Prostate gland (tissue), 2 donors: ENCODE results near the gene ZNF628. TPM values are rescaled to one million over a fixed set of nuclear protein-coding genes. Genes with fewer than 3 reads are reported as not detected.

Source experiments
- DNase-seq: peaks from one replicate; pipeline ENCODE4 v3.0.0-alpha.2; 2019; ENCODE audit warnings: low spot score
- H3K27ac ChIP-seq, 2 donors: fragments of 200-600 bp; sonication (generic); 2 replicates each; pipeline ENCODE4 v1.5.1; 2017 to 2019
- H3K27me3 ChIP-seq: fragments of 200-600 bp; sonication (generic); replicated peaks from 2 replicates; pipeline ENCODE4 v1.5.1; 2019; ENCODE audit not compliant: insufficient read depth
- H3K36me3 ChIP-seq, 2 donors: fragments of 200-600 bp; sonication (generic); 1 replicate in 1 of 2; 2 replicates in 1 of 2; pipeline versions ENCODE4 v1.5.1 to v1.8.1; 2017 to 2019
- H3K4me1 ChIP-seq: fragments of 200-600 bp; sonication (generic); replicated peaks from 2 replicates; pipeline ENCODE4 v1.5.1; 2019
- H3K4me3 ChIP-seq, 2 donors: fragments of 200-600 bp; sonication (generic); 2 replicates each; pipeline ENCODE4 v1.5.1; 2017 to 2019
- H3K9me3 ChIP-seq: fragments of 200-600 bp; sonication (generic); 2 replicates; pipeline ENCODE4 v1.5.1; 2017
- POLR2A ChIP-seq: fragments of 450-650 bp; IDR thresholded peaks from one replicate; pipeline ENCODE4 v1.6.1; 2016; ENCODE audit warnings: antibody characterized with exemption, mild to moderate bottlenecking
- POLR2AphosphoS5 ChIP-seq: sonication (generic); formaldehyde crosslinking; IDR thresholded peaks from one replicate; pipeline ENCODE4 v1.6.1; 2017; ENCODE audit warnings: antibody characterized with exemption
- WGBS: methylation state at CpG from one replicate; pipeline ENCODE4 v1.1.5; 2018; 5-methylcytosine and 5-hydroxymethylcytosine counted together
- intact Hi-C: fragments of 100-400 bp; cut with DNase I; formaldehyde crosslinking; loops from one replicate; pipeline ENCODE4 v1.14.2; 2022
- total RNA-seq, 2 donors: library from RNA; depleted of rRNA; stranded (reverse); fragments of >200 nt; gene quantifications; one replicate each; pipeline ENCODE4 v1.1.0, GENCODE V29; 2016
- TF ChIP-seq, protein P1 (sequence below), 4 experiments: fragments of 200-600 bp in 2 of 4; fragments of 450-650 bp in 2 of 4; sonication (generic) in 2 of 4; IDR thresholded peaks; 1 replicate in 3 of 4; 2 replicates in 1 of 4; pipeline ENCODE4 v1.5.1; 2016 to 2019; ENCODE audit warnings: antibody characterized with exemption in 4 of 4, mild to moderate bottlenecking in 2 of 4, moderate library complexity in 2 of 4

The ZNF628 gene
- total RNA-seq, 2 donors from 2014 or later = 10.9 to 66.4 TPM

DNA sequence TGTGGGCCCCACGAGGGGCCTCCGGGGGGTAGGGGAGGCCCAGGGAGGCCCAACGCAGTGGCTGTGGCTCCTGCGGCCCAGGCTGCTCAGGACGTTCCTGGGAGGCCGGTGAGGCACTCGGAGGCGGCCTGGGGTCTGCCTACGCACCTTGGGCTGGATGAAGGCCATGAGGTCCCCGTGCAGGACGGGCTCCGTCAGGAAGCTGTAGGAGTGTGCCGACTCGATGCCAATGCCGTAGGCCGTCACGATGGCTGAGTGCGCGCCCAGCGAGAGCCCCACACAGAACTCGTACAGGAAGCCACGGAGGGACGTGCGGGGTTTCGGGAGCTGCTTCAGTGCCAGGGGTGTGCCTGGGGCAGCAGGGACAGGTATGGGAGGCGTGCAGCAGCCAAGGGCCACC, 54.6 kb downstream of the ZNF628 start:
- no peak overlapping the region for H3K4me3 ChIP-seq
- intact Hi-C loops = no loop called here
- H3K27me3 ChIP-seq = no peaks in the 10 kb centered on the region
- no peak overlapping the region for H3K27ac ChIP-seq
- H3K9me3 ChIP-seq = no peaks in the 10 kb centered on the region
- H3K4me1 ChIP-seq = peaks cover 5% of the 10 kb centered on the region
- TF ChIP-seq, protein P1, sequence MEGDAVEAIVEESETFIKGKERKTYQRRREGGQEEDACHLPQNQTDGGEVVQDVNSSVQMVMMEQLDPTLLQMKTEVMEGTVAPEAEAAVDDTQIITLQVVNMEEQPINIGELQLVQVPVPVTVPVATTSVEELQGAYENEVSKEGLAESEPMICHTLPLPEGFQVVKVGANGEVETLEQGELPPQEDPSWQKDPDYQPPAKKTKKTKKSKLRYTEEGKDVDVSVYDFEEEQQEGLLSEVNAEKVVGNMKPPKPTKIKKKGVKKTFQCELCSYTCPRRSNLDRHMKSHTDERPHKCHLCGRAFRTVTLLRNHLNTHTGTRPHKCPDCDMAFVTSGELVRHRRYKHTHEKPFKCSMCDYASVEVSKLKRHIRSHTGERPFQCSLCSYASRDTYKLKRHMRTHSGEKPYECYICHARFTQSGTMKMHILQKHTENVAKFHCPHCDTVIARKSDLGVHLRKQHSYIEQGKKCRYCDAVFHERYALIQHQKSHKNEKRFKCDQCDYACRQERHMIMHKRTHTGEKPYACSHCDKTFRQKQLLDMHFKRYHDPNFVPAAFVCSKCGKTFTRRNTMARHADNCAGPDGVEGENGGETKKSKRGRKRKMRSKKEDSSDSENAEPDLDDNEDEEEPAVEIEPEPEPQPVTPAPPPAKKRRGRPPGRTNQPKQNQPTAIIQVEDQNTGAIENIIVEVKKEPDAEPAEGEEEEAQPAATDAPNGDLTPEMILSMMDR (IDR thresholded peaks at IDR 0.05) = no peak
- TF ChIP-seq POLR2A (no peak), POLR2AphosphoS5 (no peak)
- WGBS = 91% methylated on average over 26 of the region's 26 CpGs
- H3K36me3 ChIP-seq = no peaks in the 10 kb centered on the region
- DNase-seq = no peak

Other genes starting within 250 kb of the ZNF628 start
- gene TMEM86B, start 247.9 kb upstream of the ZNF628 start, total RNA-seq = 10 to 100 TPM in 1 of 2 donors, 1 to 10 TPM in 1; 1.5 to 10.8 TPM
- 100 to 1,000 TPM in 1 of 2 donors, 10 to 100 TPM in 1; 49.5 to 112 TPM for gene PPP6R1, start 217.6 kb upstream of the ZNF628 start, total RNA-seq
- 10 to 100 TPM; 33.6 to 36.0 TPM for gene HSPBP1, start 196.5 kb upstream of the ZNF628 start, total RNA-seq
- gene BRSK1, start 192.6 kb upstream of the ZNF628 start, total RNA-seq = 10 to 100 TPM in 1 of 2 donors, 1 to 10 TPM in 1; 1.4 to 10.9 TPM
- gene TMEM150B, start 151.3 kb upstream of the ZNF628 start, total RNA-seq = not detected
- 10 to 100 TPM; 17.8 to 32.3 TPM for gene KMT5C, start 136.7 kb upstream of the ZNF628 start, total RNA-seq
- gene COX6B2, start 121.9 kb upstream of the ZNF628 start, total RNA-seq = 10 to 100 TPM in 1 of 2 donors, not detected in 1; 10.2 TPM
- 1 to 10 TPM in 1 of 2 donors, not detected in 1; 1.5 TPM for gene GARIN5B, start 113.4 kb upstream of the ZNF628 start, total RNA-seq
- 1 to 10 TPM in 1 of 2 donors, not detected in 1; 2.0 TPM for gene IL11, start 106.2 kb upstream of the ZNF628 start, total RNA-seq
- gene TMEM190, start 99.8 kb upstream of the ZNF628 start, total RNA-seq = not detected
- 100 to 1,000 TPM in 1 of 2 donors, 10 to 100 TPM in 1; 19.6 to 116 TPM for gene TMEM238, start 92.3 kb upstream of the ZNF628 start, total RNA-seq
- 100 to 1,000 TPM; 439 to 554 TPM for gene RPL28, start 90.7 kb upstream of the ZNF628 start, total RNA-seq
- 10 to 100 TPM; 10.3 to 49.9 TPM for gene UBE2S, start 68.8 kb upstream of the ZNF628 start, total RNA-seq
- not detected for gene SHISA7, start 33.3 kb upstream of the ZNF628 start, total RNA-seq
- 100 to 1,000 TPM in 1 of 2 donors, 10 to 100 TPM in 1; 85.1 to 117 TPM for gene ISOC2, start 15.0 kb upstream of the ZNF628 start, total RNA-seq
- not detected for gene C19orf85, start 11.9 kb upstream of the ZNF628 start, total RNA-seq
- 10 to 100 TPM; 10.8 to 19.8 TPM for gene NAT14, start 8.6 kb downstream of the ZNF628 start, total RNA-seq
- gene SSC5D, start 11.8 kb downstream of the ZNF628 start, total RNA-seq = 1 to 10 TPM; 5.6 to 8.6 TPM
- not detected for gene SBK2, start 60.5 kb downstream of the ZNF628 start, total RNA-seq
- gene SBK3, start 68.9 kb downstream of the ZNF628 start, total RNA-seq = under 1 TPM; 0.23 to 0.74 TPM
- 10 to 100 TPM in 1 of 2 donors, 1 to 10 TPM in 1; 8.7 to 10.8 TPM for gene ZNF579, start 104.2 kb downstream of the ZNF628 start, total RNA-seq
- 10 to 100 TPM; 14.8 to 16.4 TPM for gene FIZ1, start 122.9 kb downstream of the ZNF628 start, total RNA-seq
- gene ZNF524, start 123.7 kb downstream of the ZNF628 start, total RNA-seq = 10 to 100 TPM; 30.2 to 54.8 TPM
- 10 to 100 TPM; 18.4 to 21.0 TPM for gene ZNF865, start 129.0 kb downstream of the ZNF628 start, total RNA-seq
- 10 to 100 TPM in 1 of 2 donors, 1 to 10 TPM in 1; 8.9 to 17.2 TPM for gene ZNF784, start 147.9 kb downstream of the ZNF628 start, total RNA-seq
- gene ZNF580, start 164.4 kb downstream of the ZNF628 start, total RNA-seq = 10 to 100 TPM; 49.7 to 70.5 TPM
- gene ZNF581, start 167.0 kb downstream of the ZNF628 start, total RNA-seq = 10 to 100 TPM; 19.7 to 20.6 TPM
- 10 to 100 TPM; 17.7 to 70.2 TPM for gene CCDC106, start 171.6 kb downstream of the ZNF628 start, total RNA-seq
- gene U2AF2, start 178.4 kb downstream of the ZNF628 start, total RNA-seq = 100 to 1,000 TPM in 1 of 2 donors, 10 to 100 TPM in 1; 99.2 to 224 TPM
- 100 to 1,000 TPM; 160 to 345 TPM for gene EPN1, start 198.6 kb downstream of the ZNF628 start, total RNA-seq